ENCODE data around the gene UBE3D.

Gene UBE3D

GRCh38 chr6:82878812-82879211 lies 186.8 kb downstream of the UBE3D start:
- no peak for TF ChIP-seq EZH2phosphoT487 (conservative IDR thresholded peaks at IDR 0.05; ENCODE audit: low read length)
- TF ChIP-seq CTCF (IDR thresholded peaks at IDR 0.05; ENCODE audit: insufficient read depth, low read length, poor library complexity, severe bottlenecking), result no peak

GRCh38 chr6:82877213-82878195 lies 188.1 kb downstream of the UBE3D start:
- Histone ChIP-seq H3K9me2 (replicated peaks; ENCODE audit: insufficient read depth, low read length) (no peaks in the 10 kb centered on the region), H3K4me3 (ENCODE audit: insufficient read depth, low read length, poor library complexity, severe bottlenecking) (no peak overlapping the region), H3K79me2 (ENCODE audit: insufficient read depth, low read length) (no peaks in the 10 kb centered on the region), H2AFZ (ENCODE audit: low read depth, low read length, severe bottlenecking) (no peak overlapping the region), H3K27ac (ENCODE audit: low read depth, low read length) (no peak overlapping the region), H3K4me2 (ENCODE audit: low read depth, low read length, poor library complexity, severe bottlenecking) (no peak overlapping the region), H4K20me1 (ENCODE audit: low read depth, low read length) (no peaks in the 10 kb centered on the region), H3K36me3 (ENCODE audit: low read length) (no peaks in the 10 kb centered on the region), H3F3A (ENCODE audit: insufficient read depth) (no peaks in the 10 kb centered on the region), H3K9me3 (ENCODE audit: insufficient read depth, low read length) (no peaks in the 10 kb centered on the region), H3K27me3 (ENCODE audit: low read length) (no peaks in the 10 kb centered on the region), H3K9ac (ENCODE audit: low read length) (no peak overlapping the region)
- no peak for TF ChIP-seq CTCF (IDR thresholded peaks at IDR 0.05; ENCODE audit: insufficient read depth, low read length, poor library complexity, severe bottlenecking)
- TF ChIP-seq EZH2phosphoT487 (conservative IDR thresholded peaks at IDR 0.05; ENCODE audit: low read length), result no peak

More at GRCh38 chr6:82878812-82879211, 186.8 kb downstream of the UBE3D start:
- H3K79me2 ChIP-seq (ENCODE audit: insufficient read depth, low read length), result no peaks in the 10 kb centered on the region
- no peaks in the 10 kb centered on the region for H3F3A ChIP-seq (ENCODE audit: insufficient read depth)
- no peak overlapping the region for H3K27ac ChIP-seq (ENCODE audit: low read depth, low read length)
- H2AFZ ChIP-seq (ENCODE audit: low read depth, low read length, severe bottlenecking), result no peak overlapping the region
- H3K36me3 ChIP-seq (ENCODE audit: low read length), result no peaks in the 10 kb centered on the region
- no peak overlapping the region for H3K9ac ChIP-seq (ENCODE audit: low read length)
- H3K27me3 ChIP-seq (ENCODE audit: low read length), result no peaks in the 10 kb centered on the region
- H3K9me2 ChIP-seq (replicated peaks; ENCODE audit: insufficient read depth, low read length), result no peaks in the 10 kb centered on the region
- no peaks in the 10 kb centered on the region for H4K20me1 ChIP-seq (ENCODE audit: low read depth, low read length)
- H3K9me3 ChIP-seq (ENCODE audit: insufficient read depth, low read length), result no peaks in the 10 kb centered on the region
- H3K4me3 ChIP-seq (ENCODE audit: insufficient read depth, low read length, poor library complexity, severe bottlenecking), result no peak overlapping the region
- no peak overlapping the region for H3K4me2 ChIP-seq (ENCODE audit: low read depth, low read length, poor library complexity, severe bottlenecking)

GRCh38 chr6:82875573-82876185 lies 190.0 kb downstream of the UBE3D start:
- Histone ChIP-seq H3K4me2 (ENCODE audit: low read depth, low read length, poor library complexity, severe bottlenecking) (no peak overlapping the region), H3K9ac (ENCODE audit: low read length) (no peak overlapping the region), H3K36me3 (ENCODE audit: low read length) (no peaks in the 10 kb centered on the region), H3K9me2 (replicated peaks; ENCODE audit: insufficient read depth, low read length) (no peaks in the 10 kb centered on the region), H3F3A (ENCODE audit: insufficient read depth) (no peaks in the 10 kb centered on the region), H3K79me2 (ENCODE audit: insufficient read depth, low read length) (no peaks in the 10 kb centered on the region), H4K20me1 (ENCODE audit: low read depth, low read length) (no peaks in the 10 kb centered on the region), H3K9me3 (ENCODE audit: insufficient read depth, low read length) (no peaks in the 10 kb centered on the region), H2AFZ (ENCODE audit: low read depth, low read length, severe bottlenecking) (no peak overlapping the region), H3K27me3 (ENCODE audit: low read length) (no peaks in the 10 kb centered on the region), H3K27ac (ENCODE audit: low read depth, low read length) (no peak overlapping the region), H3K4me3 (ENCODE audit: insufficient read depth, low read length, poor library complexity, severe bottlenecking) (no peak overlapping the region)
- TF ChIP-seq EZH2phosphoT487 (conservative IDR thresholded peaks at IDR 0.05; ENCODE audit: low read length), result no peak
- TF ChIP-seq CTCF (IDR thresholded peaks at IDR 0.05; ENCODE audit: insufficient read depth, low read length, poor library complexity, severe bottlenecking), result no peak
